Smooth muscle cell (in vitro differentiated cells): ENCODE data around the gene ARHGAP19. TPM values are rescaled to one million over a fixed set of nuclear protein-coding genes. Genes with fewer than 3 reads are reported as not detected.

ENCODE experiments used
- DNase-seq: peaks from one replicate; lab custom pipeline; 2025; ENCODE audit not compliant: unreplicated experiment; lab: John Stamatoyannopoulos, UW
- H2AFZ ChIP-seq: fragments of 200-600 bp; sonication (generic); 2 replicates; pipeline ENCODE4 v1.6.0; 2016; ENCODE audit warnings: antibody characterized with exemption, low read depth, mild to moderate bottlenecking
- H3F3A ChIP-seq: fragments of 200-600 bp; sonication (generic); 2 replicates; pipeline ENCODE4 v1.6.0; 2017; ENCODE audit warnings: antibody characterized with exemption, low read depth
- H3K27ac ChIP-seq: fragments of 200-600 bp; sonication (generic); 2 replicates; pipeline ENCODE4 v1.5.1; 2016; ENCODE audit warnings: low read depth, mild to moderate bottlenecking
- H3K27me3 ChIP-seq: fragments of 200-600 bp; sonication (generic); 2 replicates; pipeline ENCODE4 v1.6.1; 2016; ENCODE audit warnings: low read depth, mild to moderate bottlenecking
- H3K36me3 ChIP-seq: fragments of 200-600 bp; sonication (generic); 2 replicates; pipeline ENCODE4 v1.5.1; 2016; ENCODE audit warnings: low read depth
- H3K4me1 ChIP-seq: fragments of 200-600 bp; sonication (generic); 2 replicates; pipeline ENCODE4 v1.5.1; 2016; ENCODE audit warnings: low read depth
- H3K4me2 ChIP-seq: fragments of 200-600 bp; sonication (generic); 2 replicates; pipeline ENCODE4 v1.6.0; 2016; ENCODE audit warnings: mild to moderate bottlenecking
- H3K4me3 ChIP-seq: fragments of 200-600 bp; sonication (generic); 2 replicates; pipeline ENCODE4 v1.5.1; 2016; ENCODE audit warnings: mild to moderate bottlenecking
- H3K79me2 ChIP-seq: fragments of 200-600 bp; sonication (generic); 2 replicates; pipeline ENCODE4 v1.6.0; 2016; ENCODE audit warnings: low read depth, mild to moderate bottlenecking
- H3K9ac ChIP-seq: fragments of 200-600 bp; sonication (generic); 2 replicates; pipeline ENCODE4 v1.6.0; 2016; ENCODE audit warnings: low read depth
- H3K9me3 ChIP-seq: fragments of 200-600 bp; sonication (generic); replicated peaks from 2 replicates; pipeline ENCODE4 v1.5.1; 2016; ENCODE audit warnings: low read depth
- H4K20me1 ChIP-seq: fragments of 200-600 bp; sonication (generic); 2 replicates; pipeline ENCODE4 v1.6.0; 2016; ENCODE audit warnings: low read depth
- WGBS: methylation state at CpG from one replicate; pipeline ENCODE4 v1.1.7; 2016; ENCODE audit warnings: low lambda C conversion rate; 5-methylcytosine and 5-hydroxymethylcytosine counted together
- polyA plus RNA-seq: library from polyadenylated mRNA; unstranded; fragments of >200 nt; fragmentation: Nextera tagmentation; extraction: Ambion mirVana; gene quantifications from 2 replicates; pipeline ENCODE4 v1.2.1, GENCODE V29; 2016
- total RNA-seq: library from RNA; depleted of rRNA; stranded (reverse); fragments of >200 nt; gene quantifications from 2 replicates; pipeline ENCODE4 v1.2.3, GENCODE V29; 2014
- TF ChIP-seq, protein P1 (sequence below): fragments of 200-600 bp; sonication (generic); IDR thresholded peaks from 2 replicates; pipeline ENCODE4 v1.5.1; 2017; ENCODE audit warnings: borderline replicate concordance, mild to moderate bottlenecking, antibody characterized with exemption; ENCODE audit not compliant: insufficient read depth, poor library complexity, severe bottlenecking

Gene ARHGAP19
- total and polyA plus RNA-seq, 2 experiments from 2014 or later: 3.5 to 20.5 TPM

DNA sequence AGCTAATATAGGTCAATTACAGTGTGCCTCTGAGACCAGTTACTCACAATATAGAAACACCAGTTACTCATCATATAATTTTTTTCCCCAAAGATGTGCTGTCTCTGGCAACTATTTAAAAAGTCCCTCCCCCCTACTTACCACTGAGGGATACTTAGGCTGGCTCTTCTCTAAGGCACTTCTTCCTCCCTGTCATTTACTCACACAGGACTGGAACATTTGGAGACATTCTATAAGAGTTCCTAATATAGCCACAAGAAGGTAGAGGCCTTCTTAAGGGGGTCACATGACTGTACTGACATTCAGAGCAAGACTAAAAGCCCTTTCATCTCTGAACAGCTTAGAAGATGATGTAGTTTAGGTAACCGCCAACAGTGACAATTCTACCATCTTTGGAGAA is 62.3 kb downstream of the ARHGAP19 start:
- Histone ChIP-seq H3K36me3 (no peaks in the 10 kb centered on the region), H3K4me1 (no peaks in the 10 kb centered on the region), H3K4me3 (no peak overlapping the region), H2AFZ (no peak overlapping the region), H4K20me1 (no peaks in the 10 kb centered on the region), H3K4me2 (no peak overlapping the region), H3K27ac (no peak overlapping the region), H3F3A (no peaks in the 10 kb centered on the region), H3K9me3 (no peaks in the 10 kb centered on the region), H3K27me3 (no peaks in the 10 kb centered on the region), H3K9ac (no peak overlapping the region), H3K79me2 (no peaks in the 10 kb centered on the region)
- TF ChIP-seq, protein P1, sequence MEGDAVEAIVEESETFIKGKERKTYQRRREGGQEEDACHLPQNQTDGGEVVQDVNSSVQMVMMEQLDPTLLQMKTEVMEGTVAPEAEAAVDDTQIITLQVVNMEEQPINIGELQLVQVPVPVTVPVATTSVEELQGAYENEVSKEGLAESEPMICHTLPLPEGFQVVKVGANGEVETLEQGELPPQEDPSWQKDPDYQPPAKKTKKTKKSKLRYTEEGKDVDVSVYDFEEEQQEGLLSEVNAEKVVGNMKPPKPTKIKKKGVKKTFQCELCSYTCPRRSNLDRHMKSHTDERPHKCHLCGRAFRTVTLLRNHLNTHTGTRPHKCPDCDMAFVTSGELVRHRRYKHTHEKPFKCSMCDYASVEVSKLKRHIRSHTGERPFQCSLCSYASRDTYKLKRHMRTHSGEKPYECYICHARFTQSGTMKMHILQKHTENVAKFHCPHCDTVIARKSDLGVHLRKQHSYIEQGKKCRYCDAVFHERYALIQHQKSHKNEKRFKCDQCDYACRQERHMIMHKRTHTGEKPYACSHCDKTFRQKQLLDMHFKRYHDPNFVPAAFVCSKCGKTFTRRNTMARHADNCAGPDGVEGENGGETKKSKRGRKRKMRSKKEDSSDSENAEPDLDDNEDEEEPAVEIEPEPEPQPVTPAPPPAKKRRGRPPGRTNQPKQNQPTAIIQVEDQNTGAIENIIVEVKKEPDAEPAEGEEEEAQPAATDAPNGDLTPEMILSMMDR: no peak
- DNase-seq: no peak
- whole genome bisulfite sequencing: 94% methylated on average over 1 of the region's 1 CpG

DNA sequence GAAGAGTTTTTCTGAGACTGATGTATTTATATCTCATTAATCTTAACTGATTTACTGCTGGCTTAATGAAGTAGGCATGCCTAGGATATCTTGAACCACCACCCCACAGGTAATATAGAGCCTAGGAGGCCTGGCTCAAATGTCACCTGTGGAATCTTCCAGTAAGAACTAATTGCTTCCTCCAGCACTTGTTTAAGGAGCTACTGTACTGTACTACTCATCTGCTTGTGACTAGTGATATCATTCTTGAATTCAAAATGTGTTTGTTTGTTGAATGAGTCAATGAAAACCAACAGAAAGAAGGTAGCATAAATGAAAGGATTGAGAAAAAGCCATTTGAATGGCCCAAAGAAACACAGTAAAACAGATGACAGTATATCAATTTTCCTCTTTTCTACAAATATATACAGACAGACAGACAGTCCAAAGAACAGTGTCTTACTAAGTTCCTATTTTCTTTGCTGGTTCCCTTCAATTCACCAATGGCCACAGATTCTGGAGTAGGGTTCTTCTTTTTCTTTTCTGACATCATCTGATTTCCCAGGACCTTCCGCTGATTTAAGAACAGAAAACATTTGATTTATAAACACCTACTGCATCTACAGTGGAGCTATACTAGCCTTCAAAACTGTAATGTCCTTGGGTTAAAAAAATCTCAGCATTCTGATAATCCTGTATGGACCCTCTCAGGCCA is 63.0 kb downstream of the ARHGAP19 start:
- no peak overlapping the region for H3K4me2 ChIP-seq
- H3K27me3 ChIP-seq: no peaks in the 10 kb centered on the region
- no peak for DNase-seq
- no peak overlapping the region for H3K9ac ChIP-seq
- no peaks in the 10 kb centered on the region for H3F3A ChIP-seq
- H3K79me2 ChIP-seq: no peaks in the 10 kb centered on the region
- H3K4me1 ChIP-seq: no peaks in the 10 kb centered on the region
- H2AFZ ChIP-seq: no peak overlapping the region
- no peaks in the 10 kb centered on the region for H3K36me3 ChIP-seq
- H3K4me3 ChIP-seq: no peak overlapping the region
- TF ChIP-seq, protein P1: no peak
- H3K9me3 ChIP-seq: no peaks in the 10 kb centered on the region
- no peaks in the 10 kb centered on the region for H4K20me1 ChIP-seq
- no peak overlapping the region for H3K27ac ChIP-seq
- WGBS: 97% methylated on average over 1 of the region's 1 CpG

DNA sequence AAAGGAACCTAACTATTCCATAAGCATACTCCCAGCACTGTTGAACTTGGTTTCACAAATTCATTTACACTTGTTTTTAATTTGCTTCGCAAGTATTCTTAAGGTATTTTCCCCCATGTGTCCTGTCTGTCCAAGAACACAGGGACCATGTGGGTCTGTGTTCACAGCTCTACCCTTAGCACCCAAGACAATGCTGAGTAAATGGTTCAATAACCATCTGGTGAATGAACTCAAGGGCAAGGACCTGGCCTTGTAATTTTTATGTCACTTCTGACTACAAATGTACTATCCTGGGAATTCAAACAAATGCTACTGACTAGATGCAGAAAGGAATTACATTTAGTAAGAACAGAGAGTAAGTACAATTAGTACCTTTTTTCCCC is 63.7 kb downstream of the ARHGAP19 start:
- no peak for DNase-seq
- Histone ChIP-seq H3K27ac (no peak overlapping the region), H3K36me3 (no peaks in the 10 kb centered on the region), H3K9ac (no peak overlapping the region), H3K27me3 (no peaks in the 10 kb centered on the region), H2AFZ (no peak overlapping the region), H4K20me1 (no peaks in the 10 kb centered on the region), H3K4me2 (no peak overlapping the region), H3K9me3 (no peaks in the 10 kb centered on the region), H3F3A (no peaks in the 10 kb centered on the region), H3K79me2 (no peaks in the 10 kb centered on the region), H3K4me3 (no peak overlapping the region), H3K4me1 (no peaks in the 10 kb centered on the region)
- TF ChIP-seq, protein P1: no peak
- WGBS: 100% methylated on average over 1 of the region's 1 CpG
